ENCODE data around the gene RPSA. TPM values are rescaled to one million over a fixed set of nuclear protein-coding genes. Genes with fewer than 3 reads are reported as not detected.

RPSA gene
- total and polyA plus RNA-seq, 2 of the 4 experiments (the other 2 are of a cell fraction): 1,415 to 2,710 TPM

DNA sequence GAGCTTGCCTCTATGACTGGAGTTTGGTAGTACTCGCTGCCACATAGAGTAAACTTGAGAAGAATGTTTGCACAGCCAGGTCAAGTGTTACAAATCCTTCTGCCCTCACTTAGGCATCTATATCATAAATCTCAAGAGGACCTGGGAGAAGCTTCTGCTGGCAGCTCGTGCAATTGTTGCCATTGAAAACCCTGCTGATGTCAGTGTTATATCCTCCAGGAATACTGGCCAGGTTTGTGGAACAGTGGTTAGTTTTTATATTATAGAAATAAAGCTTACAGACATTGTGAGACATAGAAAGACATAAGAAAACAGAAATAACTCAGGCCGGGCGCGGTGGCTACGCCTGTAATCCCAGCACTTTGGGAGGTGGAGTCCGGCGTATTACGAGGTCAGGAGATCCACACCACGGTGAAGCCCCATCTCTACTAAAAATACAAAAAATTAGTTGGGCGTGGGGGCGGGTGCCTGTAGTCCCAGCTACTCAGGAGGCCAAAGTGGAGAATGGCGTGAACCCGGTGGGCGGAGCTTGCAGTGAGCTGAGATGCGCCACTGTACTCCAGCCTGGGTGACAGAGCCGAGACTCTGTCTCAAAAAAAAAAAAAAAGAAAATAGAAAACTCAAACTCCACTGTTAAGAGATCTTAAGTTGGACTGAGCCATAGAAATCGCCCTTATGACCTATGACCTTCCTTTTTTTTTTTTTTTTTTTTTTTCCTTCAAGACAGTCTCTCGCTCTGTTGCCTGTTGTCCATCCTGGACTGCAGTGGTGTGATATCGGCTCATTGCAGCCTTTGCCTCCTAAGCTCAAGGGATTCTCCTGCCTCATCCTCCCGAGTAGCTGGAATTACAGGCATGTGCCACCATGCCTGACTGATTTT lies 2.2 kb downstream of the RPSA start:
- Histone ChIP-seq H2AK5ac (ENCODE audit: low read depth, low read length) (no peak overlapping the region), H3K18ac (ENCODE audit: low read depth, low read length) (no peak overlapping the region), H3K79me1 (ENCODE audit: low read depth in 1 of 2, low read length in 2 of 2) (peaks cover 22 to 40% of the 10 kb centered on the region in 2 experiments), H3K23ac (ENCODE audit: low read depth, low read length) (peak overlapping the region; percentile 76), H3K27ac (ENCODE audit: insufficient read depth, low read length) (no peak overlapping the region), H2AK9ac (replicated peaks; ENCODE audit: low read depth, low read length, poor library complexity) (peak overlapping the region; percentile 0), H4K20me1 (ENCODE audit: insufficient read depth, low read length) (peaks cover 44% of the 10 kb centered on the region), H3K9ac (ENCODE audit: low read depth, low read length) (peak overlapping the region; percentile 96; the same call in 1 of the 2 replicates), H4K8ac (ENCODE audit: low read depth in 2 of 2, low read length in 2 of 2) (no peak overlapping the region), H3K9me3 (ENCODE audit: control insufficient read depth, insufficient read depth, low read length) (no peaks in the 10 kb centered on the region), H2BK5ac (ENCODE audit: low read depth, low read length, poor library complexity, severe bottlenecking) (no peak overlapping the region), H3K4me3 (ENCODE audit: insufficient read depth, low read depth, low read length) (no peak overlapping the region), H3K4ac (ENCODE audit: low read depth, low read length) (no peak overlapping the region), H2BK20ac (ENCODE audit: low read depth, low read length) (no peak overlapping the region), H3K27me3 (ENCODE audit: control insufficient read depth, insufficient read depth, low read length) (no peaks in the 10 kb centered on the region), H3K4me1 (ENCODE audit: control insufficient read depth, insufficient read depth, low read length) (peaks cover 2% of the 10 kb centered on the region; the same call in 1 of the 2 replicates), H2AFZ (replicated peaks; ENCODE audit: low read length, poor library complexity) (no peak overlapping the region), H2BK120ac (ENCODE audit: low read depth, low read length) (no peak overlapping the region), H3K14ac (replicated peaks; ENCODE audit: low read depth, low read length) (no peak overlapping the region), H4K91ac (ENCODE audit: insufficient read depth, low read depth, low read length) (no peak overlapping the region), H3K9me1 (ENCODE audit: insufficient read depth, low read length) (peaks cover 8% of the 10 kb centered on the region; the same call in 1 of the 2 replicates), H3K36me3 (ENCODE audit: control insufficient read depth, insufficient read depth, low read length) (peaks cover 45% of the 10 kb centered on the region), H3K4me2 (ENCODE audit: low read depth, low read length) (peak overlapping the region; percentile 57), H2BK15ac (ENCODE audit: low read depth, low read length) (no peak overlapping the region), H3K56ac (ENCODE audit: extremely low read depth, insufficient read depth, low read length) (no peak overlapping the region), H4K5ac (ENCODE audit: low read depth, low read length) (no peak overlapping the region)
- no TSS peak for BruUV-seq (replicated peaks)
- in situ Hi-C loops (cut with MboI; ENCODE audit: low sequenced_read_pairs) (no loop called here), intact Hi-C loops (cut with micrococcal nuclease) (no loop called here), dilution Hi-C loops (cut with HindIII; ENCODE audit: low sequenced_read_pairs, unreplicated experiment) (no loop called here)
- ATAC-seq (ENCODE audit: low read depth) (no peak), DNase-seq (no peak)
- POLR2A ChIA-PET (ENCODE audit: unreplicated experiment): interaction anchor here (0.6 kb wide), 1 partner anchor 780 kb away, joined by 6 read pairs; no protein-coding TSS in a partner anchor
- WGBS, 2 experiments (ENCODE audit: extremely low coverage in 2 of 2, insufficient read length in 1 of 2): no CpG with 5 or more reads among the region's 21 CpGs
- CTCF ChIA-PET: no interaction called here
- no peak for TF ChIP-seq SMC3 (IDR thresholded peaks at IDR 0.05; ENCODE audit: low read depth, low read length)
- TF ChIP-seq MAFK (IDR thresholded peaks at IDR 0.05; ENCODE audit: low read depth, low read length): no peak
- no peak for TF ChIP-seq RAD21 (IDR thresholded peaks at IDR 0.05; ENCODE audit: low read length)
- TF ChIP-seq FOS (IDR thresholded peaks at IDR 0.05; ENCODE audit: low read depth, low read length): no peak
- TF ChIP-seq CHD1 (IDR thresholded peaks at IDR 0.05; ENCODE audit: low read depth, low read length): no peak
- TF ChIP-seq MXI1 (IDR thresholded peaks at IDR 0.05; ENCODE audit: borderline replicate concordance, low read depth, low read length): no peak
- no peak for TF ChIP-seq BHLHE40 (IDR thresholded peaks at IDR 0.05; ENCODE audit: low read depth, low read length)
- TF ChIP-seq NFE2L2 (IDR thresholded peaks at IDR 0.05; ENCODE audit: low read depth, low read length): no peak
- TF ChIP-seq, protein P1, sequence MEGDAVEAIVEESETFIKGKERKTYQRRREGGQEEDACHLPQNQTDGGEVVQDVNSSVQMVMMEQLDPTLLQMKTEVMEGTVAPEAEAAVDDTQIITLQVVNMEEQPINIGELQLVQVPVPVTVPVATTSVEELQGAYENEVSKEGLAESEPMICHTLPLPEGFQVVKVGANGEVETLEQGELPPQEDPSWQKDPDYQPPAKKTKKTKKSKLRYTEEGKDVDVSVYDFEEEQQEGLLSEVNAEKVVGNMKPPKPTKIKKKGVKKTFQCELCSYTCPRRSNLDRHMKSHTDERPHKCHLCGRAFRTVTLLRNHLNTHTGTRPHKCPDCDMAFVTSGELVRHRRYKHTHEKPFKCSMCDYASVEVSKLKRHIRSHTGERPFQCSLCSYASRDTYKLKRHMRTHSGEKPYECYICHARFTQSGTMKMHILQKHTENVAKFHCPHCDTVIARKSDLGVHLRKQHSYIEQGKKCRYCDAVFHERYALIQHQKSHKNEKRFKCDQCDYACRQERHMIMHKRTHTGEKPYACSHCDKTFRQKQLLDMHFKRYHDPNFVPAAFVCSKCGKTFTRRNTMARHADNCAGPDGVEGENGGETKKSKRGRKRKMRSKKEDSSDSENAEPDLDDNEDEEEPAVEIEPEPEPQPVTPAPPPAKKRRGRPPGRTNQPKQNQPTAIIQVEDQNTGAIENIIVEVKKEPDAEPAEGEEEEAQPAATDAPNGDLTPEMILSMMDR (conservative IDR thresholded peaks at IDR 0.05; ENCODE audit: low read depth, low read length): no peak
- TF ChIP-seq, protein P2, sequence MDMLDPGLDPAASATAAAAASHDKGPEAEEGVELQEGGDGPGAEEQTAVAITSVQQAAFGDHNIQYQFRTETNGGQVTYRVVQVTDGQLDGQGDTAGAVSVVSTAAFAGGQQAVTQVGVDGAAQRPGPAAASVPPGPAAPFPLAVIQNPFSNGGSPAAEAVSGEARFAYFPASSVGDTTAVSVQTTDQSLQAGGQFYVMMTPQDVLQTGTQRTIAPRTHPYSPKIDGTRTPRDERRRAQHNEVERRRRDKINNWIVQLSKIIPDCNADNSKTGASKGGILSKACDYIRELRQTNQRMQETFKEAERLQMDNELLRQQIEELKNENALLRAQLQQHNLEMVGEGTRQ (IDR thresholded peaks at IDR 0.05; ENCODE audit: low read depth, low read length): no peak
- no peak for TF ChIP-seq POLR2A (IDR thresholded peaks at IDR 0.05; ENCODE audit: low read depth, low read length)
- no peak for TF ChIP-seq RCOR1 (IDR thresholded peaks at IDR 0.05; ENCODE audit: insufficient replicate concordance, low read length)
- TF ChIP-seq, protein P3, sequence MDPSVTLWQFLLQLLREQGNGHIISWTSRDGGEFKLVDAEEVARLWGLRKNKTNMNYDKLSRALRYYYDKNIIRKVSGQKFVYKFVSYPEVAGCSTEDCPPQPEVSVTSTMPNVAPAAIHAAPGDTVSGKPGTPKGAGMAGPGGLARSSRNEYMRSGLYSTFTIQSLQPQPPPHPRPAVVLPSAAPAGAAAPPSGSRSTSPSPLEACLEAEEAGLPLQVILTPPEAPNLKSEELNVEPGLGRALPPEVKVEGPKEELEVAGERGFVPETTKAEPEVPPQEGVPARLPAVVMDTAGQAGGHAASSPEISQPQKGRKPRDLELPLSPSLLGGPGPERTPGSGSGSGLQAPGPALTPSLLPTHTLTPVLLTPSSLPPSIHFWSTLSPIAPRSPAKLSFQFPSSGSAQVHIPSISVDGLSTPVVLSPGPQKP (IDR thresholded peaks at IDR 0.05; ENCODE audit: borderline replicate concordance, low read depth, low read length): no peak
- no peak for TF ChIP-seq RFX5 (IDR thresholded peaks at IDR 0.05; ENCODE audit: low read depth, low read length)
- no peak for TF ChIP-seq CEBPB (IDR thresholded peaks at IDR 0.05; ENCODE audit: low read depth, low read length)
